Urinary bladder (tissue), 4 donors: Measurements from ENCODE around the gene RNU2-1. TPM values are rescaled to one million over a fixed set of nuclear protein-coding genes. Genes with fewer than 3 reads are reported as not detected.
"Not testable (repeated sequence)": the region's sequence is repeated elsewhere in the genome, so short reads cannot be mapped to it uniquely, and the experiment has no call there.

Experiments
- DNase-seq: peaks from one replicate; pipeline ENCODE4 v3.0.0-alpha.2; 2015; ENCODE audit errors: extremely low spot score
- H3K27ac ChIP-seq: one replicate; pipeline ENCODE4 v1.5.1; 2013; ENCODE audit warnings: low read depth, mild to moderate bottlenecking, moderate library complexity
- H3K36me3 ChIP-seq: one replicate; pipeline ENCODE4 v1.6.1; 2013; ENCODE audit warnings: mild to moderate bottlenecking, moderate library complexity; ENCODE audit not compliant: insufficient read depth
- H3K4me1 ChIP-seq: one replicate; pipeline ENCODE4 v1.6.1; 2013; ENCODE audit warnings: mild to moderate bottlenecking, moderate library complexity; ENCODE audit not compliant: insufficient read depth
- H3K4me3 ChIP-seq: one replicate; pipeline ENCODE4 v1.5.1; 2013; ENCODE audit warnings: low read depth, low read length
- WGBS: extraction: QIAGEN DNeasy Blood & Tissue Kit; methylation state at CpG from one replicate; pipeline ENCODE4 v1.1.7; 2013; 5-methylcytosine and 5-hydroxymethylcytosine counted together
- polyA plus RNA-seq: library from polyadenylated mRNA; stranded (reverse); fragments of 200-250 nt; gene quantifications from one replicate; pipeline ENCODE4 v1.2.3, GENCODE V29; 2013
- small RNA-seq: library from RNA; depleted of rRNA; stranded (forward); fragments of <200 nt; gene quantifications from one replicate; pipeline ENCODE3, GENCODE V24; 2014
- total RNA-seq: library from RNA; depleted of rRNA; stranded (reverse); fragments of >200 nt; gene quantifications from one replicate; pipeline ENCODE4 v1.2.3, GENCODE V29; 2014
- donor health status: healthy with polysubstance abuse.
- donor health status: healthy.

Gene RNU2-1
- total and polyA plus RNA-seq, 2 donors: not detected

GRCh38 chr17:43210576-43210975 lies 23.2 kb downstream of the RNU2-1 start:
- peak overlapping the region; percentile 29 for H3K27ac ChIP-seq
- 76% methylated on average over 3 of the region's 3 CpGs for WGBS
- H3K4me1 ChIP-seq: no peaks in the 10 kb centered on the region
- no peak for DNase-seq
- peaks cover 11% of the 10 kb centered on the region for H3K36me3 ChIP-seq
- no peak overlapping the region for H3K4me3 ChIP-seq

DNA sequence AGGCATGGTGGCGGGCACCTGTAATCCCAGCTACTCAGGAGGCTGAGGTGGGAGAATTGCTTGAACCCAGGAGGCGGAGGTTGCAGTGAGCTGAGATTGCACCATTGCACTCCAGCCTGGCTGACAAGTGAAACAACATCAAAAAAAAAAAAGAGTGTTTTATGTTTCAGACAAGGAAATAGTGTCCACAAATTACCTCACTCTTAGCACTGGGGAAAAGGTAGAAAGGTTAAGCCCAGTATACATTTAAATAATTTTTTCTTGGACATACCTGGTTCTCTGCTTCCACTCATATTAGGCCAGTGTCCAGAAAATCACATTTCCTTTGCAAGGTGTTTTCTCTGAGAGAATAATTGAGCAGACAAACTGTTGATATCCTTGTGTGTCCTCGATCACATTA lies 30.8 kb downstream of the RNU2-1 start:
- H3K36me3 ChIP-seq: peaks cover 26% of the 10 kb centered on the region
- not testable (repeated sequence) for H3K4me3 ChIP-seq, H3K4me1 ChIP-seq, H3K27ac ChIP-seq, DNase-seq
- WGBS: 97% methylated on average over 3 of the region's 3 CpGs

DNA sequence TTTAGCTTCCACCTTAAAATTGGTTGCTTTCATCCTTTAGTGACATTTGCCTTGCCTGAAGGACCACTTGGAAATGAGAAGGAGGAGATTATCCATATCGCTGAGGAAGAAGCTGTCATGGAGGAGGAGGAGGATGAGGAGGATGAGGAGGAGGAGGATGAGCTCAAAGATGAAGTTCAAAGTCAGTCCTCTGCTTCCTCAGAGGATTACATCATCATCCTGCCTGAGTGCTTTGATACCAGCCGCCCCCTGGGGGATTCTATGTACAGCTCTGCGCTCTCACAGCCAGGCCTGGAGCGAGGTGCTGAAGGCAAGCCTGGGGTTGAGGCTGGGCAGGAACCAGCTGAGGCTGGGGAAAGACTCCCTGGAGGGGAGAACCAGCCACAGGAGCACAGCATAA lies 33.6 kb downstream of the RNU2-1 start:
- Histone ChIP-seq H3K4me3 (no peak overlapping the region), H3K27ac (no peak overlapping the region), H3K36me3 (peaks cover 26% of the 10 kb centered on the region), H3K4me1 (no peaks in the 10 kb centered on the region)
- DNase-seq: no peak
- WGBS: 92% methylated on average over 4 of the region's 4 CpGs

DNA sequence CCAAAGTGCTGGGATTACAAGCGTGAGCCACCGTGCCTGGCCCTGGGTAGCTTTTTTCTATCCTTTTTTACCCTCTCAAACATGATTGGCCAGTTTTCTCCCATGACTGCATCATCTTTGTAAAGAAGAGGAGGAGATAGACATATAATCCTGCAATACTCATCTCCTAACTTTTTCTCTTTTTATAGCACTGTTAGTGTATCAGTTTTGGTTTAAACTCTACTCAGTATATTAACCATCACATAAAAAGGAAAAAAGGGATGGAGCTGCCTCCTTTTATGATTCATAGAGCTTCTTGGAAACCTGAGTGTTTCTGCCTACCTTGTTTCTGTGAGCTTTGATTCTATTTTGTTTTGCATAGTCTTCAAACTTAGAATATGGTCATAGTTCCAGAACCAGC lies 34.1 kb downstream of the RNU2-1 start:
- H3K36me3 ChIP-seq: peaks cover 26% of the 10 kb centered on the region
- H3K27ac ChIP-seq: no peak overlapping the region
- no peak overlapping the region for H3K4me3 ChIP-seq
- 90% methylated on average over 2 of the region's 2 CpGs for WGBS
- DNase-seq: no peak
- H3K4me1 ChIP-seq: no peaks in the 10 kb centered on the region

DNA sequence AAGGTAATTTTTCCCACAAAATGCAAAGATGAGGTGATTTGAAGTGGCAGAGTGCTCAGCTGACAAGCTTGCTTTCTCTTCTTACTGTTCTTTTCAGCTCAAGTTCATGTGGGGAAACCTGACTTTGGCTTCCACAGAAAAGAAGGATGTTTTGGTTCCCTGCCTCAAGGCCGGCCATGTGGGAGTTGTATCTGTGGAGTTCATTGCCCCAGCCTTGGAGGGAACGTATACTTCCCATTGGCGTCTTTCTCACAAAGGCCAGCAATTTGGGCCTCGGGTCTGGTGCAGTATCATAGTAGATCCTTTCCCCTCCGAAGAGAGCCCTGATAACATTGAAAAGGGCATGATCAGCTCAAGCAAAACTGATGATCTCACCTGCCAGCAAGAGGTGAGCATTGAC lies 40.5 kb downstream of the RNU2-1 start:
- H3K4me1 ChIP-seq: no peaks in the 10 kb centered on the region
- WGBS: 95% methylated on average over 5 of the region's 5 CpGs
- no peak overlapping the region for H3K27ac ChIP-seq
- no peak overlapping the region for H3K4me3 ChIP-seq
- no peak for DNase-seq
- H3K36me3 ChIP-seq: peaks cover 15% of the 10 kb centered on the region

DNA sequence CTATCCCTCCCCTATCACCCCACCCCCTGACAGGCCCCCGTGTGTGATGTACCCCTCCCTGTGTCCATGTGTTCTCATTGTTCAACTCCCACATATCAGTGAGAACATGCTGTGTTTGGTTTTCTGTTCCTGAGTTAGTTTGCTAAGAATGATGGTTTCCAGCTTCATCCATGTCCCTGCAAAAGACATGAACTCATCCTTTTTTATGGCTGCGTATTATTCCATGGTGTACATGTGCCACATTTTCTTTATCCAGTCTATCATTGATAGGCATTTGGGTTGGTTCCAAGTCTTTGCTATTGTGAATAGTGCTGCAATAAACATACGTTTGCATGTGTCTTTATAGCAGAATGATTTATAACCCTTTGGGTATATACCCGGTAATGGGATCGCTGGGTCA lies 47.1 kb downstream of the RNU2-1 start:
- H3K27ac ChIP-seq, H3K4me3 ChIP-seq, H3K36me3 ChIP-seq, H3K4me1 ChIP-seq, DNase-seq: not testable (repeated sequence)
- WGBS: 92% methylated on average over 5 of the region's 5 CpGs

- Histone ChIP-seq H3K4me3 (no peak overlapping the region), H3K4me1 (no peaks in the 10 kb centered on the region), H3K27ac (no peak overlapping the region), H3K36me3 (peaks cover 10% of the 10 kb centered on the region)
- 92% methylated on average over 3 of the region's 3 CpGs for WGBS
- DNase-seq: no peak
These were observed 49.9 kb downstream of the RNU2-1 start for GRCh38 chr17:43183921-43184320.

Small RNA genes within 50 kb of the gene (small RNA-seq; reads per million reads assigned to genes)
- gene RF00004: not detected
- gene RNU2-1: not detected

Other genes starting within 250 kb of the RNU2-1 start
- gene RPL27, start 235.6 kb downstream of the RNU2-1 start, total RNA-seq: 1,142 TPM
- gene RPL27, start 235.6 kb downstream of the RNU2-1 start, polyA plus RNA-seq: 3,115 TPM
- 11.4 TPM for gene IFI35, start 227.2 kb downstream of the RNU2-1 start, total RNA-seq
- 34.8 TPM for gene IFI35, start 227.2 kb downstream of the RNU2-1 start, polyA plus RNA-seq
- gene VAT1, start 211.6 kb downstream of the RNU2-1 start, total RNA-seq: 40.3 TPM
- 175 TPM for gene VAT1, start 211.6 kb downstream of the RNU2-1 start, polyA plus RNA-seq
- gene RND2, start 208.7 kb downstream of the RNU2-1 start, total RNA-seq: 1.6 TPM
- 1.5 TPM for gene RND2, start 208.7 kb downstream of the RNU2-1 start, polyA plus RNA-seq
- gene BRCA1, start 108.6 kb downstream of the RNU2-1 start, total RNA-seq: 23.3 TPM
- gene BRCA1, start 108.6 kb downstream of the RNU2-1 start, polyA plus RNA-seq: 3.5 TPM
- 95.9 TPM for gene NBR1, start 62.8 kb downstream of the RNU2-1 start, total RNA-seq
- gene NBR1, start 62.8 kb downstream of the RNU2-1 start, polyA plus RNA-seq: 65.1 TPM
- gene TMEM106A, start 22.1 kb downstream of the RNU2-1 start, total RNA-seq: 10.7 TPM
- 4.4 TPM for gene TMEM106A, start 22.1 kb downstream of the RNU2-1 start, polyA plus RNA-seq
- gene CCDC200, start 5.4 kb downstream of the RNU2-1 start, total RNA-seq: not detected
- not detected for gene CCDC200, start 5.4 kb downstream of the RNU2-1 start, polyA plus RNA-seq
- gene ARL4D, start 165.0 kb upstream of the RNU2-1 start, total RNA-seq: 14.8 TPM
- gene ARL4D, start 165.0 kb upstream of the RNU2-1 start, polyA plus RNA-seq: 112 TPM
- gene DHX8, start 250.0 kb upstream of the RNU2-1 start, total RNA-seq: 30.6 TPM
- gene DHX8, start 250.0 kb upstream of the RNU2-1 start, polyA plus RNA-seq: 37.4 TPM